ENCODE data around the gene MAP7.

The MAP7 gene

GRCh38 chr6:136371959-136372358 lies 178.3 kb downstream of the MAP7 start:
- Histone ChIP-seq H3K27me3 (no peaks in the 10 kb centered on the region), H3K27ac (no peak overlapping the region), H3K4me1 (ENCODE audit: control insufficient read depth in 1 of 2, insufficient read depth in 1 of 2, low read depth in 1 of 2, low read length in 1 of 2) (no peaks in the 10 kb centered on the region), H3K36me3 (no peaks in the 10 kb centered on the region), H3K9me3 (no peaks in the 10 kb centered on the region), H3K4me3 (ENCODE audit: low read depth in 1 of 2, low read length in 1 of 2) (no peak overlapping the region)
- no peak for TF ChIP-seq CTCF (IDR thresholded peaks at IDR 0.05)

- Histone ChIP-seq H3K27me3 (no peaks in the 10 kb centered on the region), H3K4me3 (ENCODE audit: low read depth in 1 of 2, low read length in 1 of 2) (no peak overlapping the region), H3K4me1 (ENCODE audit: control insufficient read depth in 1 of 2, insufficient read depth in 1 of 2, low read depth in 1 of 2, low read length in 1 of 2) (peaks cover 2 to 3% of the 10 kb centered on the region in 2 experiments), H3K36me3 (no peaks in the 10 kb centered on the region), H3K9me3 (no peaks in the 10 kb centered on the region), H3K27ac (no peak overlapping the region)
- no peak for TF ChIP-seq CTCF (IDR thresholded peaks at IDR 0.05)
These were observed 179.1 kb downstream of the MAP7 start for GRCh38 chr6:136370988-136371728.

- H3K9me3 ChIP-seq, result no peaks in the 10 kb centered on the region
- H3K4me3 ChIP-seq (ENCODE audit: low read depth in 1 of 2, low read length in 1 of 2), result peak overlapping the region in 1 of 2 experiments; percentile 27
- no peaks in the 10 kb centered on the region for H3K27me3 ChIP-seq
- H3K27ac ChIP-seq, result peak overlapping the region; percentile 82
- H3K36me3 ChIP-seq, result peaks cover 7% of the 10 kb centered on the region
- no peak for TF ChIP-seq CTCF (IDR thresholded peaks at IDR 0.05)
- peaks cover 8 to 14% of the 10 kb centered on the region in 2 experiments for H3K4me1 ChIP-seq (ENCODE audit: control insufficient read depth in 1 of 2, insufficient read depth in 1 of 2, low read depth in 1 of 2, low read length in 1 of 2)
These were observed 184.4 kb downstream of the MAP7 start for GRCh38 chr6:136365776-136366354.

GRCh38 chr6:136362421-136363356 lies 187.5 kb downstream of the MAP7 start:
- Histone ChIP-seq H3K4me1 (ENCODE audit: control insufficient read depth in 1 of 2, insufficient read depth in 1 of 2, low read depth in 1 of 2, low read length in 1 of 2) (peaks cover 8 to 14% of the 10 kb centered on the region in 2 experiments), H3K4me3 (ENCODE audit: low read depth in 1 of 2, low read length in 1 of 2) (no peak overlapping the region), H3K27me3 (no peaks in the 10 kb centered on the region), H3K36me3 (peaks cover 15% of the 10 kb centered on the region), H3K27ac (no peak overlapping the region), H3K9me3 (no peaks in the 10 kb centered on the region)
- no peak for TF ChIP-seq CTCF (IDR thresholded peaks at IDR 0.05)

- H3K27me3 ChIP-seq, result no peaks in the 10 kb centered on the region
- no peak for TF ChIP-seq CTCF (IDR thresholded peaks at IDR 0.05)
- no peak overlapping the region for H3K4me3 ChIP-seq (ENCODE audit: low read depth in 1 of 2, low read length in 1 of 2)
- no peak overlapping the region for H3K27ac ChIP-seq
- H3K36me3 ChIP-seq, result peaks cover 20% of the 10 kb centered on the region
- H3K9me3 ChIP-seq, result no peaks in the 10 kb centered on the region
- peaks cover 8 to 14% of the 10 kb centered on the region in 2 experiments for H3K4me1 ChIP-seq (ENCODE audit: control insufficient read depth in 1 of 2, insufficient read depth in 1 of 2, low read depth in 1 of 2, low read length in 1 of 2)
These were observed 188.4 kb downstream of the MAP7 start for GRCh38 chr6:136361787-136362186.
